Measurements from ENCODE around the gene FAM50B.

Gene FAM50B

GRCh38 chr6:3819161-3820110, 29.7 kb upstream of the FAM50B start:
- no peak overlapping the region for H3K4me3 ChIP-seq (ENCODE audit: low read depth, low read length)
- TF ChIP-seq CTCF (IDR thresholded peaks at IDR 0.05; ENCODE audit: low read depth, low read length, missing control alignments), result no peak
- DNase-seq (ENCODE audit: low read depth), result no peak

GRCh38 chr6:3820563-3820962, 28.6 kb upstream of the FAM50B start:
- DNase-seq (ENCODE audit: low read depth), result no peak
- TF ChIP-seq CTCF (IDR thresholded peaks at IDR 0.05; ENCODE audit: low read depth, low read length, missing control alignments), result no peak
- H3K4me3 ChIP-seq (ENCODE audit: low read depth, low read length), result no peak overlapping the region

GRCh38 chr6:3822747-3823445, 26.3 kb upstream of the FAM50B start:
- DNase-seq (ENCODE audit: low read depth), result no peak
- no peak for TF ChIP-seq CTCF (IDR thresholded peaks at IDR 0.05; ENCODE audit: low read depth, low read length, missing control alignments)
- no peak overlapping the region for H3K4me3 ChIP-seq (ENCODE audit: low read depth, low read length)

- H3K4me3 ChIP-seq (ENCODE audit: low read depth, low read length), result no peak overlapping the region
- no peak for DNase-seq (ENCODE audit: low read depth)
- no peak for TF ChIP-seq CTCF (IDR thresholded peaks at IDR 0.05; ENCODE audit: low read depth, low read length, missing control alignments)
These were observed 25.5 kb upstream of the FAM50B start for GRCh38 chr6:3823671-3824070.

- DNase-seq (ENCODE audit: low read depth), result no peak
- no peak for TF ChIP-seq CTCF (IDR thresholded peaks at IDR 0.05; ENCODE audit: low read depth, low read length, missing control alignments)
- no peak overlapping the region for H3K4me3 ChIP-seq (ENCODE audit: low read depth, low read length)
These were observed 23.8 kb upstream of the FAM50B start for GRCh38 chr6:3825331-3825831.

GRCh38 chr6:3825851-3826581, 23.2 kb upstream of the FAM50B start:
- no peak for TF ChIP-seq CTCF (IDR thresholded peaks at IDR 0.05; ENCODE audit: low read depth, low read length, missing control alignments)
- no peak overlapping the region for H3K4me3 ChIP-seq (ENCODE audit: low read depth, low read length)

More at GRCh38 chr6:3825851-3826581, 23.2 kb upstream of the FAM50B start:
- DNase-seq (ENCODE audit: low read depth), result no peak

Measured in GM12864 (cell line).